K562 (cell line): ENCODE data around the gene STT3A. TPM values are rescaled to one million over a fixed set of nuclear protein-coding genes. Genes with fewer than 3 reads are reported as not detected.

Experiments used
- CHD2 ChIP-seq: IDR thresholded peaks from 2 replicates; pipeline ENCODE4 v1.6.1; 2011; ENCODE audit warnings: low read depth, low read length
- DIDO1 ChIP-seq: fragments of 450-650 bp; IDR thresholded peaks from 2 replicates; pipeline ENCODE4 v1.6.1; 2016; ENCODE audit warnings: low read depth, missing biosample characterization, missing genetic modification characterization
- ERF ChIP-seq: fragments of 450-650 bp; formaldehyde crosslinking; IDR thresholded peaks from 2 replicates; pipeline ENCODE4 v1.4.0; 2020; ENCODE audit warnings: mild to moderate bottlenecking, mixed read lengths
- EWSR1 ChIP-seq: fragments of 450-650 bp; IDR thresholded peaks from 2 replicates; pipeline ENCODE4 v1.6.1; 2018; ENCODE audit warnings: borderline replicate concordance, mild to moderate bottlenecking, low read depth, moderate library complexity; ENCODE audit not compliant: partially characterized antibody
- NCOA6 ChIP-seq: fragments of 450-650 bp; IDR thresholded peaks from 2 replicates; pipeline ENCODE4 v1.6.1; 2017; ENCODE audit warnings: mild to moderate bottlenecking
- SAFB ChIP-seq: fragments of 200-400 bp; formaldehyde crosslinking; IDR thresholded peaks from 2 replicates; pipeline ENCODE4 v1.6.1; 2017; ENCODE audit warnings: low read depth, low read length, borderline replicate concordance
- TOE1 ChIP-seq, 2 experiments: fragments of 450-650 bp in 1 of 2; sonication (generic) in 1 of 2; formaldehyde crosslinking in 1 of 2; IDR thresholded peaks; 2 replicates each; pipeline versions ENCODE4 v1.7.1 to v1.8.0; 2016 to 2022; ENCODE audit warnings: borderline replicate concordance in 2 of 2, mild to moderate bottlenecking in 2 of 2, antibody characterized with exemption in 1 of 2, inconsistent platforms in 1 of 2, low read depth in 1 of 2, missing genetic modification reagents in 1 of 2, moderate library complexity in 1 of 2
- XRCC5 ChIP-seq: fragments of 200-400 bp; formaldehyde crosslinking; IDR thresholded peaks from 2 replicates; pipeline ENCODE4 v1.6.1; 2017; ENCODE audit warnings: low read depth, mild to moderate bottlenecking, low read length
- ZNF778 ChIP-seq: fragments of 450-650 bp; formaldehyde crosslinking; IDR thresholded peaks from 2 replicates; pipeline ENCODE4 v1.4.0; 2020; ENCODE audit warnings: mild to moderate bottlenecking, moderate library complexity
- polyA plus RNA-seq, 8 experiments: library from polyadenylated mRNA; depleted of rRNA in 4 of 8; stranded (reverse) in 5 of 8; unstranded in 3 of 8; fragments of >200 nt; fragmentation: Nextera tagmentation in 2 of 8; fragmentation: Illumina TruSeq in 1 of 8; extraction: Ambion mirVana in 2 of 8; extraction: Trizol in 1 of 8; gene quantifications; 2 replicates each; pipeline versions ENCODE4 v1.2.1 to v1.2.3, GENCODE V29; 2011 to 2014; ENCODE audit warnings: inconsistent platforms in 1 of 8, missing spikeins in 1 of 8
- total RNA-seq, 7 experiments: library from RNA; depleted of rRNA in 6 of 7; stranded (reverse); fragments of >200 nt in 6 of 7; fragmentation: Illumina TruSeq in 2 of 7; extraction: Trizol in 2 of 7; gene quantifications; 2 replicates each; pipeline versions ENCODE4 v1.2.1 to v1.2.3, GENCODE V29; 2011 to 2021; ENCODE audit warnings: low replicate concordance in 1 of 7
- TF ChIP-seq, protein P1 (sequence below): fragments of 450-650 bp; IDR thresholded peaks from 2 replicates; pipeline ENCODE4 v1.6.1; 2016; ENCODE audit warnings: mild to moderate bottlenecking, moderate library complexity
- TF ChIP-seq, protein P2 (sequence below): fragments of 250-450 bp; sonication (Bioruptor Pico); IDR thresholded peaks from 2 replicates; pipeline ENCODE4 v1.8.0; 2022; ENCODE audit warnings: inconsistent platforms, mild to moderate bottlenecking, moderate library complexity, borderline replicate concordance
- TF ChIP-seq, protein P3 (sequence below): IDR thresholded peaks from 2 replicates; pipeline ENCODE4 v1.6.1; 2016; ENCODE audit warnings: missing genetic modification characterization, missing compliant biosample characterization

Gene STT3A
- total and polyA plus RNA-seq, 9 of the 15 experiments (the other 6 are each of a cell fraction or from before 2014, with no cell fraction given), result 70.7 to 330 (median 192) TPM

DNA sequence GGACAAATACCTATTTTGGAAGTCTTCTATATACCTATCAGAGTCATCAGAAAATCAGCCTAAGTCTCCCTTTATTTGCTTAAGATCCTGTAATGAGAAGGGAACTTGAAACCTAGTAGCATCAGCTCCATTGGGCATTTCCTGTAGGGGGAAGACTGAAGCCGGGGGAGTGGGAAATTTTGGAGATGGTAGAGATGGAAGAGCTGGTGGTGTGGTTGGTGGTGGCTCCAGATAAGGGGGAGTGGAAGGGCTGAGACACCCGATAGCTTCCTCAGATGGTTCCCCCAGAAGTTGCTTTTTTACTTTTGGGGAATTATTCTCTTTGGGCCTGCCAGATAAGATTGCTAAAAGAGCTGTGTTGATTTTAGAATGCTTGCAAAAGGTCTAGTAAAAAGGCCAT is 39.7 kb upstream of the STT3A start (continued):
- TF ChIP-seq, protein P1, sequence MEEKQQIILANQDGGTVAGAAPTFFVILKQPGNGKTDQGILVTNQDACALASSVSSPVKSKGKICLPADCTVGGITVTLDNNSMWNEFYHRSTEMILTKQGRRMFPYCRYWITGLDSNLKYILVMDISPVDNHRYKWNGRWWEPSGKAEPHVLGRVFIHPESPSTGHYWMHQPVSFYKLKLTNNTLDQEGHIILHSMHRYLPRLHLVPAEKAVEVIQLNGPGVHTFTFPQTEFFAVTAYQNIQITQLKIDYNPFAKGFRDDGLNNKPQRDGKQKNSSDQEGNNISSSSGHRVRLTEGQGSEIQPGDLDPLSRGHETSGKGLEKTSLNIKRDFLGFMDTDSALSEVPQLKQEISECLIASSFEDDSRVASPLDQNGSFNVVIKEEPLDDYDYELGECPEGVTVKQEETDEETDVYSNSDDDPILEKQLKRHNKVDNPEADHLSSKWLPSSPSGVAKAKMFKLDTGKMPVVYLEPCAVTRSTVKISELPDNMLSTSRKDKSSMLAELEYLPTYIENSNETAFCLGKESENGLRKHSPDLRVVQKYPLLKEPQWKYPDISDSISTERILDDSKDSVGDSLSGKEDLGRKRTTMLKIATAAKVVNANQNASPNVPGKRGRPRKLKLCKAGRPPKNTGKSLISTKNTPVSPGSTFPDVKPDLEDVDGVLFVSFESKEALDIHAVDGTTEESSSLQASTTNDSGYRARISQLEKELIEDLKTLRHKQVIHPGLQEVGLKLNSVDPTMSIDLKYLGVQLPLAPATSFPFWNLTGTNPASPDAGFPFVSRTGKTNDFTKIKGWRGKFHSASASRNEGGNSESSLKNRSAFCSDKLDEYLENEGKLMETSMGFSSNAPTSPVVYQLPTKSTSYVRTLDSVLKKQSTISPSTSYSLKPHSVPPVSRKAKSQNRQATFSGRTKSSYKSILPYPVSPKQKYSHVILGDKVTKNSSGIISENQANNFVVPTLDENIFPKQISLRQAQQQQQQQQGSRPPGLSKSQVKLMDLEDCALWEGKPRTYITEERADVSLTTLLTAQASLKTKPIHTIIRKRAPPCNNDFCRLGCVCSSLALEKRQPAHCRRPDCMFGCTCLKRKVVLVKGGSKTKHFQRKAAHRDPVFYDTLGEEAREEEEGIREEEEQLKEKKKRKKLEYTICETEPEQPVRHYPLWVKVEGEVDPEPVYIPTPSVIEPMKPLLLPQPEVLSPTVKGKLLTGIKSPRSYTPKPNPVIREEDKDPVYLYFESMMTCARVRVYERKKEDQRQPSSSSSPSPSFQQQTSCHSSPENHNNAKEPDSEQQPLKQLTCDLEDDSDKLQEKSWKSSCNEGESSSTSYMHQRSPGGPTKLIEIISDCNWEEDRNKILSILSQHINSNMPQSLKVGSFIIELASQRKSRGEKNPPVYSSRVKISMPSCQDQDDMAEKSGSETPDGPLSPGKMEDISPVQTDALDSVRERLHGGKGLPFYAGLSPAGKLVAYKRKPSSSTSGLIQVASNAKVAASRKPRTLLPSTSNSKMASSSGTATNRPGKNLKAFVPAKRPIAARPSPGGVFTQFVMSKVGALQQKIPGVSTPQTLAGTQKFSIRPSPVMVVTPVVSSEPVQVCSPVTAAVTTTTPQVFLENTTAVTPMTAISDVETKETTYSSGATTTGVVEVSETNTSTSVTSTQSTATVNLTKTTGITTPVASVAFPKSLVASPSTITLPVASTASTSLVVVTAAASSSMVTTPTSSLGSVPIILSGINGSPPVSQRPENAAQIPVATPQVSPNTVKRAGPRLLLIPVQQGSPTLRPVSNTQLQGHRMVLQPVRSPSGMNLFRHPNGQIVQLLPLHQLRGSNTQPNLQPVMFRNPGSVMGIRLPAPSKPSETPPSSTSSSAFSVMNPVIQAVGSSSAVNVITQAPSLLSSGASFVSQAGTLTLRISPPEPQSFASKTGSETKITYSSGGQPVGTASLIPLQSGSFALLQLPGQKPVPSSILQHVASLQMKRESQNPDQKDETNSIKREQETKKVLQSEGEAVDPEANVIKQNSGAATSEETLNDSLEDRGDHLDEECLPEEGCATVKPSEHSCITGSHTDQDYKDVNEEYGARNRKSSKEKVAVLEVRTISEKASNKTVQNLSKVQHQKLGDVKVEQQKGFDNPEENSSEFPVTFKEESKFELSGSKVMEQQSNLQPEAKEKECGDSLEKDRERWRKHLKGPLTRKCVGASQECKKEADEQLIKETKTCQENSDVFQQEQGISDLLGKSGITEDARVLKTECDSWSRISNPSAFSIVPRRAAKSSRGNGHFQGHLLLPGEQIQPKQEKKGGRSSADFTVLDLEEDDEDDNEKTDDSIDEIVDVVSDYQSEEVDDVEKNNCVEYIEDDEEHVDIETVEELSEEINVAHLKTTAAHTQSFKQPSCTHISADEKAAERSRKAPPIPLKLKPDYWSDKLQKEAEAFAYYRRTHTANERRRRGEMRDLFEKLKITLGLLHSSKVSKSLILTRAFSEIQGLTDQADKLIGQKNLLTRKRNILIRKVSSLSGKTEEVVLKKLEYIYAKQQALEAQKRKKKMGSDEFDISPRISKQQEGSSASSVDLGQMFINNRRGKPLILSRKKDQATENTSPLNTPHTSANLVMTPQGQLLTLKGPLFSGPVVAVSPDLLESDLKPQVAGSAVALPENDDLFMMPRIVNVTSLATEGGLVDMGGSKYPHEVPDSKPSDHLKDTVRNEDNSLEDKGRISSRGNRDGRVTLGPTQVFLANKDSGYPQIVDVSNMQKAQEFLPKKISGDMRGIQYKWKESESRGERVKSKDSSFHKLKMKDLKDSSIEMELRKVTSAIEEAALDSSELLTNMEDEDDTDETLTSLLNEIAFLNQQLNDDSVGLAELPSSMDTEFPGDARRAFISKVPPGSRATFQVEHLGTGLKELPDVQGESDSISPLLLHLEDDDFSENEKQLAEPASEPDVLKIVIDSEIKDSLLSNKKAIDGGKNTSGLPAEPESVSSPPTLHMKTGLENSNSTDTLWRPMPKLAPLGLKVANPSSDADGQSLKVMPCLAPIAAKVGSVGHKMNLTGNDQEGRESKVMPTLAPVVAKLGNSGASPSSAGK, result no peak
- TF ChIP-seq NCOA6, result no peak
- TF ChIP-seq EWSR1, result no peak
- TF ChIP-seq TOE1 (IDR thresholded peaks at IDR 0.05; ENCODE audit: borderline replicate concordance), result peak; percentile 57; the same call in 1 of the 2 replicates
- no peak for TF ChIP-seq TOE1 (CRISPR knock-in tag; IDR thresholded peaks at IDR 0.05; ENCODE audit: borderline replicate concordance, low read depth)
- TF ChIP-seq, protein P2, sequence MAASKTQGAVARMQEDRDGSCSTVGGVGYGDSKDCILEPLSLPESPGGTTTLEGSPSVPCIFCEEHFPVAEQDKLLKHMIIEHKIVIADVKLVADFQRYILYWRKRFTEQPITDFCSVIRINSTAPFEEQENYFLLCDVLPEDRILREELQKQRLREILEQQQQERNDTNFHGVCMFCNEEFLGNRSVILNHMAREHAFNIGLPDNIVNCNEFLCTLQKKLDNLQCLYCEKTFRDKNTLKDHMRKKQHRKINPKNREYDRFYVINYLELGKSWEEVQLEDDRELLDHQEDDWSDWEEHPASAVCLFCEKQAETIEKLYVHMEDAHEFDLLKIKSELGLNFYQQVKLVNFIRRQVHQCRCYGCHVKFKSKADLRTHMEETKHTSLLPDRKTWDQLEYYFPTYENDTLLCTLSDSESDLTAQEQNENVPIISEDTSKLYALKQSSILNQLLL (CRISPR knock-in tag), result no peak
- TF ChIP-seq CHD2, result no peak
- TF ChIP-seq SAFB, result no peak
- TF ChIP-seq DIDO1 (tag), result 0 out of 2 replicates have a peak, but pooled peaks have one; percentile 37
- peak; percentile 57; the same call in 1 of the 2 replicates for TF ChIP-seq ERF (CRISPR knock-in tag)
- TF ChIP-seq, protein P3, sequence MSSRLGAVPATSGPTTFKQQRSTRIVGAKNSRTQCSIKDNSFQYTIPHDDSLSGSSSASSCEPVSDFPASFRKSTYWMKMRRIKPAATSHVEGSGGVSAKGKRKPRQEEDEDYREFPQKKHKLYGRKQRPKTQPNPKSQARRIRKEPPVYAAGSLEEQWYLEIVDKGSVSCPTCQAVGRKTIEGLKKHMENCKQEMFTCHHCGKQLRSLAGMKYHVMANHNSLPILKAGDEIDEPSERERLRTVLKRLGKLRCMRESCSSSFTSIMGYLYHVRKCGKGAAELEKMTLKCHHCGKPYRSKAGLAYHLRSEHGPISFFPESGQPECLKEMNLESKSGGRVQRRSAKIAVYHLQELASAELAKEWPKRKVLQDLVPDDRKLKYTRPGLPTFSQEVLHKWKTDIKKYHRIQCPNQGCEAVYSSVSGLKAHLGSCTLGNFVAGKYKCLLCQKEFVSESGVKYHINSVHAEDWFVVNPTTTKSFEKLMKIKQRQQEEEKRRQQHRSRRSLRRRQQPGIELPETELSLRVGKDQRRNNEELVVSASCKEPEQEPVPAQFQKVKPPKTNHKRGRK, result no peak
- no peak for TF ChIP-seq ZNF778 (CRISPR knock-in tag)
- TF ChIP-seq XRCC5, result no peak
